ENCODE data around the gene USP48.

Gene USP48

DNA sequence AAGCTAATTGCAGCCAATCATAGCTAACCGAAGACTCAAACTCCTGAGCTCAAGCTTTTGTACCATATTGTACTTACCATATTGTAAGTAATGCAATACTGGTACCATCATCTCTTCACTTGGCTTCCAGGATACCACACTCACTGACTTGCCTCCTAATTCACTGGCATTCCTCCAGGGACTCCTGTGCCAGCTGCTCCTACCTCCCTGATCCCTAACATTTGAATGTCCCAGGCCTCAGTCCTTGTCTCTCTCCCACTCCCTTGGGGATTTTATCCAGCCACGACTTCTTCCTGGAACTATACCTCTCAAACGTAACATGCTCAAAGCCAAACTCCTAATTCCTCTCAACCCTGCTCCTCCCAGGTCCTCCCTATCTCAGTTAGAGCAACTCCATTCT, 33.8 kb downstream of the USP48 start:
- DNase-seq (ENCODE audit: low spot score): no peak

DNA sequence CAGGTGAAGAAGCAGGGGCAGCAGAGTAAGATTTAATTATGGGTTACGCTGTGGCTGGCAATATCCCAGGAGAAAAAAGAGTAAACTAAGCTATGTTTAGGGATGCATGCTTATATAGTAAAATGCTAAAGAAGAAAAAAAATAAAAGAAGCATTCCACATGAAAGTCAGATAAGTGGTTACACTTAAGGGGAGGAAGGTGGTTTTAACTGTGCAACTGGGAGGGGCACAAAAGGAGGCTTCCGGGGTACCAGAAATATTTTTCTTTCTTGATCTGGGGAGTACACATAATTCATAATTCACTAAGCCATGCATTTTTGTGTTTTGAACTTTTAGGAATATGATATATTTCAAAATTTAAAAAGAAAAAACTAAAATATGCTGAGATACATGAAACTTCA, 39.5 kb downstream of the USP48 start:
- no peak for DNase-seq (ENCODE audit: low spot score)

DNA sequence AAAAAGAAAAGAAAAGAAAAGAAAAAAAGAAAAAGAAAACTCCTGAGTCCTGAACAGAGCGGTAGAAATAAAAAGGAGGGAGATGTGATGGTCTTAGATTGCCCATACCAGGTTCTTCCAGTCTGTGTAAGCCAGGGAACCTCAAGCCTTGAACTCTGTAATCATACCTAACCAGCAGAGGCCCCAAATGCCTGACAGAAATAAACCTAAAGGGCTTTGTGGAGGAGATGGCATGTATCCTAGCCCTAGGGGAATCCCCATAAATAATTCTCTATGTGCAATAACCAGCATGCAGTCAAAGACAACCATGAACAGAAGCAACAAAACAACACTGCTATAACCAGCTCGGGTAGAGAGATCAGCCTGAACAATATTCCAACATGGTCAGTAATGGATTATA, 40.4 kb downstream of the USP48 start:
- no peak for DNase-seq (ENCODE audit: low spot score)

DNA sequence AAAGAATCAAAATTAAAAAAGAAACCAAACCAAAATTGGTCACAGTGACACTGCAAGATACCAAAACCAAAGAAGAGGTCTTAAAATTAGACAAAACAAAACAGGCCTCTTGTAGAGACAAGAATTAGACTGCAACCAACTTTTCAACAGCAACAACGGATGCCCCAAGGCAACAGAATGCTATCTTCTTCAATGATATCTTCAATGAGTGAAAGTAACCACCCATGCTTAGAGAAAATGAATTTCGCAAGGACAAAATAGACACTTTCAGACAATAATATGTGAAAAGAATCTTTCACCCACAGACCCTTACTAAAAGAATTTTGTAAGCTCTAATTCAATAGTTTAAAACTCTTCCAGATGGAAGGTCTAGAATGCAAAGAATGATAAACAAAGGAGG, 41.7 kb downstream of the USP48 start:
- no peak for DNase-seq (ENCODE audit: low spot score)

DNA sequence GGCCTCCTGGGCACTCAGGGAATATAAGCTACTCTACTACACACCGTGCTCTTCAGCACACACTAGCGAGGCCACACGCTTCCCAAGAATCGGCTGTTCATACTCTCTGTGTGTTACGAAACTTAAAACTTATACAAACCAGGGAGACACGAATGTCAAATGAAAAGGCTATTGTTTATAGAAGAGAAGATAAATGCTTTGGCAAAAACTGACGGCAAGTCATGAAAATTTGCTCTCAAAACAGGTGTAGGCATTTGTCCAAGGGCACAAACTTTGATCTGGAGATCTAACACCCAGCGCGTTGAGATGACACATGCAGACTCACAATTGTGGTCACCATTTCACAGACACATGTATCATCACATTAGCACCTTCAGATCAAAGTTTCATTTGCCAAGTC, 46.1 kb downstream of the USP48 start:
- DNase-seq (ENCODE audit: low spot score): no peak

DNA sequence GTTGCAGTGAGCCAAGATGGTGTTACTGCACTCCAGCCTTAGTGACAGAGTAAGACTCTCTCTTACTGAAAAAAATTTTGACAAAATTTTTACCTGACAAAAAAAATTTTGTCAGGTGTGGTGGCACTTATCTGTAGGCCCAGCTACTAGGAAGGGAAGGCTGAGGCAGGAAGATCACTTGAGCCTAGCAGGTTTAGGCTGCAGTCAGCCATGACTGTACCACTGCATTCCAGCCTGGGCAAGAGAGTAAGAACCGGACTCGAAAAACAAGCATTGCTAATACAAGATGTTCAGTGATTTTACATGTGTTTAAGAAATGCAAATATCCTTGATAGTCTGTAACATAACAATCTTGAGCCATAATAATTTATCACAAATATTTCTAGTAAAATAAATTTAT, 46.9 kb downstream of the USP48 start:
- DNase-seq (ENCODE audit: low spot score): no peak

DNA sequence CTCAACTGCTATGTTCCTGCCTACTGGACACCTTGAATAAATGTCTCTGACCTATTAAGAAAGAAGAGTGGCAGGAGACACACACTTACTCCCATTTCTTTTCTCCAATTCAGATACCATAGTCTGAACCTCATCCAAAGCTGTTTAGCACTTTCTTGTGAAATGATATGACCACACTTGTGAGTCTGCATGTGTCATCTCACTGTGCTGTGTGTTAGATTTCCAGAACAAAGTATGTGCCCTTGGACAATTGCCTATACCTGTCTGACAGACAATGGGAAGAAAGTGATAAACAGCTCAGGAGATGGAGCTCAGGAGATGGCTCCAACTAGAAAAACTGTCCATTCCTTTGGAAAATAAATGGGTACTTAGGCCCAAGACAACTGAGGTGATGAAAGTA, 48.4 kb downstream of the USP48 start:
- DNase-seq (ENCODE audit: low spot score): no peak

DNA sequence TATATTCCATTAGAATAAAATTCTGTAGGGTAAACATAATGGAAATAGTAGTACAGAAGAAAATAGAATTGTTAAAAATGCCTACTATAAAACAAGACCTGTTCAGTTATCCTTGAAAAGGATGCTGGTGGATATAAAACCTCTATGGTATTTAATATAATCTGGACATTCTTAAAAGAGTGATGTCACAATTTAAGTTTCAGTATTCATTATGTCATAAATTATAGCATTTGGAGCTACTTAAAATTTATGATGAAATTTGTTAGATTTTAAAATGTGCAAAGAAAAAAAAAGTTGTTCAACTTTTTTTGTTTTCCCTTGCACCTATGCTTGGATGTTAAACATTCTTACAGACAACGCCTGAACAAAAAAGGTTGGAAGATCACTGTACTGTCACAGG, 50.3 kb downstream of the USP48 start:
- DNase-seq (ENCODE audit: low spot score): no peak

DNA sequence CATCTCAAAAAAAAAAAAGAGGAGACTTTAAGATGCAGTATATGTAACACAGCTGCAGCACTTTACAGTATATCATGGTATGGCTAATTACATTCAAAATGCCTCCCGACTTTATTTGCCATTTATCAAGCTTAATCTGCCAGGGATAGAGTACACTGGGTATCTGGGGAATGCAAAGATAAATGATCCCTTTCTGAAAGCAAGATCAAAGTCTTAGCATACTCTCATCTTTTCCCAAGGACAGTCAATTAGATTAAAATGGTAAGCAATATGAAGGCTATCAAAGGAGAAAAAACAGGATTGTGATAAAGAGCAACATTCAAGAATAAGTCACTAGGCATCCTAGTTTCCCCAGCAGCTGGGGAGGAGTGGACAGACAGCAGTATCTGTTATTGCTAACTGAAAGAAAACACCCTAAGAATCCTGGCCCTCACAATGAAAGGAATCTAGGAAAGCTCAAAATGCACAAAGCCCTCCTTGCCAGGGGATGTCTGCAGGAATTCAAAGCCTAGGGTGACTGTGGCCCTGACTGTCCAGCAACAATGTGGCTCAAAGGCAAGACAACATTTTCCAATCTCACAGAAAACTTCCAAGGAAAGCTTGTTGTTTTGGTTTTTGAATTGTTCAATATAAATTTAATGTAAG, 57.1 kb downstream of the USP48 start:
- peak; percentile 8 for DNase-seq (ENCODE audit: low spot score)

DNA sequence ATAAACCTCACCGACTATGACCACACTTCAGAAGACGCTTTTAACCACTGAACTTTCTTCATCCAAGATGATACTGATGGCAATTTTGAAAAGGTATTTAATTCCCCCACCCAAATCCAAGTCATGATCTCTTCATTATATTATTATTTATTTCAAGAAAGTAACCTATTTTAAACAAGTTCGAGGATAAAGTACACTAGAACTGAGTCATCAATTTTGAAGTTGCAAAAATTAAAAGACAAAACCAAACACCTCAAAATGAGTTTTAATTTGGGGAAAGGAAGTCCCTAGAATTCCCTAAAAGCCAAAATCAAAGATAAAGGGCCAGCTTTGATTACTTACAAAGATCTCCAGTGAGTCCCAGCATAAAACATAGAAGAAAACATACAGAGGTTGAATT, 58.4 kb downstream of the USP48 start:
- DNase-seq (ENCODE audit: low spot score): no peak

DNA sequence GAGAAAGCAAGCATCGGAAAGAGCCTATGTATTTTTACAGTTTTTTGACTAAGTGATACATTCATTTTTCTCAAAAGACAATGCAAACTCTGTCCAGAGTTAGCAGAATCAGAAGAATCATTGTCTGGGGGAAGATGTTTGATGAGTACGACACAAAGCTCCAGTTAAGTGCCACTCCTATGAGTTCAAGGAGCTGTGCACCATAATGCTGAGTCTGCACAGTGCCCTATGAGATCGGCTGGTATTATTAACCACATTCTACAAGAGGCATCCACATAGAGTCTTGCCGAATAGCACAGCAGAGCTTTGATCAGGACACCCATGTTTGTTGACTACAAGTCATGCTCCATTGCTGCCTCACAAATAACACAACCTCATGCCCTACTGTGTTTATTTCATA, 58.9 kb downstream of the USP48 start:
- no peak for DNase-seq (ENCODE audit: low spot score)

DNA sequence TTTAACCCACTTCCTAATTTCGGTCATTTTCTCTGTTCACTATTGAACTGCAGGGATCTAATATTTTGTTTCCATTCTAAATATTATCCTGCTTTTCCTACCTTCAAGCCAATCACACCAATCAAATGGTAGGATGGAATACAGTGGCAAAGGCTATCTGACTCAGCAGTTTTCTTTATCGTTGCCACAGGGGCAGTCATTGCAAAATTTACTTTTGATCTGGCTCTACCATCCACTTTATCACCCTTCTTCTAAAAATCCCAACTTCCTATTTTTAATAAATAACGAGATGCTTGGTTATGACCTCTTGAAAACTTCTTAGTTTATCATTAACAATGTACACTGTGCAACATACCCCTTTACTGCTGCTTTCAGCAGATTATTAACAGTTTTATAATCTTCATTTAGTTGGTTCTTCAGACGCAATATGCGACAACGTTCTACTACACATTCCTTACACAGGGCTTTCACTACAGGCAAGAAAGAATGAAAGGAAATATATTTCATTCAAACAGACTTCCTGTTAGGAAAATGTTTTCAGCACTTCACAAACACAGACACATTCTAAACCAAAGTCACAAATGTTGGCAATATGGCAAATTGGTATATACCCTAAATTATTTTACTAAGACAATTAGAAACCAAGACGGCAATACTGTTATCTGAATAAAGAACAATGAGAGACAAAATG, 61.5 kb downstream of the USP48 start:
- DNase-seq (ENCODE audit: low spot score): no peak

DNA sequence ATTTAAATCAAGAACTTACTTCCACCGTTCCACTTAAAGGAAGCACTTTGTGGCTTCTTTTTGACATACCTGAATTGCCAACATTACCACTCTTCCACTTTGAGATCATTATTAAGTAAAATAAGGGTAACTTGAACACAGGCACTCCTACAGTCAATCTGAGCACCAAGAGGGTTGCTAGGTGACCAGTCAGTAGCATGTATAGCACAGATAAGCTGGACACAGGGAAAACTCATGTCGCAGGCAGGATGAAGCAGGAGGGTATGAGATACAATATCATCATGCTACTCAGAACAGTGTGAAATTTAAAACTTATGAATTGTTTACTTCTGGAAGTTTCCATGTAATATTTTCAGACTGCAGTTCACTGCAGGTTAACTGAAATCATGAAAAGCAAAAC, 66.8 kb downstream of the USP48 start:
- no peak for DNase-seq (ENCODE audit: low spot score)

DNA sequence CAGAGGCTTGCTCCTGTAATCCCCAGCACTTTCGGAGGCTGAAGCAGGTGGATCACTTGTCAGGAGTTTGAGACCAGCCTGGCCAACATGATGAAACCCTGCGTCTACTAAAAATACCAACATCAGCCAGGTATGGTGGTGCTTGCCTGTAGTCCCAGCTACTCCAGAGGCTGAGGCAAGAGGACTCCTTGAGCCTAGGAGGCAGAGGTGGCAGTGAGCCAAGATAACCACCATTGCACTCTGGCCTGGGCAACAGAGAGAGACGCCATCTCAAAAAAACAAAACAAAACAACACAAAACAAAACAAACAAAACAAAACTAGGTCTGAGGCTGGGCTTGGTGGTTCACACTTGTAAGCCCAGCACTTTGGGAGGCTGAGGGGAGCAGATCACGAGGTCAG, 75.1 kb downstream of the USP48 start:
- DNase-seq (ENCODE audit: low spot score): no peak

DNA sequence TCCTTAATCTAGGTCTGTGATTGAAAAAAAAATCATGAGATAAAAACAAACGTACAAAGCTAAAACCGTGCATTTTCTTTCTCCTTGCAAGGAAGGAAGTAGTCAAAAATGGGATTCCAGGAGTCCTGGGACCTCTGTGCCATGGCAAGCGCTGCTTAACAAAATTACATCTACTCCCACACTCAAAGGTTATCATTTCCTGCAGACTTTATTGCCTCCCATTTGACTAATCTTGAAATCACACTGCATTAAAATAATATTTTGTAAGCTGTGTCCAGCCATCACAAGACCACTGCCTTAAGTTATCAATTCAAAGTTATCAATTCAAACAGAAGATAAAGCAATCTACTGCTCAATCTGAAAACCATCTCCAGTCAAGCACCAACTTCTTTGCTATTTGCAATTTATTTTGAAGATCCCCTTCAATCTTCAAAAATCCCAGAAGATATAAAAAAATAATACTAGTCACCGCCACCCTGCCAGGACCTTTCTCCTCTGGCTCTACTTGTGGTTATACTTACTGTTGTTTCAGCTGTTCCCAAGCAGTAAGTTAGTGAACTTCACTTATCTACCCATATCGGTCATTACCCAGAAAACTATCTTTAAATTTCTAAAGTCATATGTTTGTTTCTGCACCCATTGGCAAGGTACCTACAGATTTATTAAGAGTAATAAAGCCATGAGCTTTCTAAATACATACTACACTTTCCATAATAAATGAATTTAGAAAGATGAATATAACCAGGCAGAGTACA, 75.7 kb downstream of the USP48 start:
- DNase-seq (ENCODE audit: low spot score): no peak

DNA sequence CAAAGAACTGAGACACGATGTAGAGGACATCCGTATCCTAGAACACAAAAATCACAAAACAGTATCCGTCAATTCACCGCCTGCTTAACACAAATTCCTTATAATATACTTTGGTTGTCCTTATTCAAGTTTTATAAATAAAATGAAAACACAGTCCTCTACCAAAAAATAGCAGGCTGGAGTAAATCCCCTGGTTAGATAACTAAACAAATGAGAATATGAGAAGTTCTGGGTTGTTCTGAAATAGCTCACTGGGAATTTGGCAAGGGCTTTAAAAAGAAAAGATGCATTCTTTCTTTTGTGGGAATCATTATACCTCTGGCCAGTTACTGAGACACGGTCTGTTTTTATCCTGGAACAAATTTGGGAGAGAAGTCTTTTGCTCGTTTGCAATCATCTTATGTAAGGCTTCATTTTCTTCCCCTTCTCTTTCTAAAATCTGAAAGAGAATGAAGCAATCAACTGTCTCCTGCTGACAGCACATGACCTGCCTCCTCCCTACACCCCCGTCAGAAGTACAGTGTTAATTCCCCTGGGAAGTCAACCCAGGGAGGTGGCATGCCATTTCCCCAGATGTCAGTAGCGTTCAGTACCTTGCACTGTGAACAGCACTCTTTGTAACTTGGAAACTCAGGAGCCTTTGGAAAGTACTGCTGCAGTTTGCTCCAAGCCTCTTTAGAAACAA, 76.7 kb downstream of the USP48 start:
- peak; percentile 62 for DNase-seq (ENCODE audit: low spot score)

DNA sequence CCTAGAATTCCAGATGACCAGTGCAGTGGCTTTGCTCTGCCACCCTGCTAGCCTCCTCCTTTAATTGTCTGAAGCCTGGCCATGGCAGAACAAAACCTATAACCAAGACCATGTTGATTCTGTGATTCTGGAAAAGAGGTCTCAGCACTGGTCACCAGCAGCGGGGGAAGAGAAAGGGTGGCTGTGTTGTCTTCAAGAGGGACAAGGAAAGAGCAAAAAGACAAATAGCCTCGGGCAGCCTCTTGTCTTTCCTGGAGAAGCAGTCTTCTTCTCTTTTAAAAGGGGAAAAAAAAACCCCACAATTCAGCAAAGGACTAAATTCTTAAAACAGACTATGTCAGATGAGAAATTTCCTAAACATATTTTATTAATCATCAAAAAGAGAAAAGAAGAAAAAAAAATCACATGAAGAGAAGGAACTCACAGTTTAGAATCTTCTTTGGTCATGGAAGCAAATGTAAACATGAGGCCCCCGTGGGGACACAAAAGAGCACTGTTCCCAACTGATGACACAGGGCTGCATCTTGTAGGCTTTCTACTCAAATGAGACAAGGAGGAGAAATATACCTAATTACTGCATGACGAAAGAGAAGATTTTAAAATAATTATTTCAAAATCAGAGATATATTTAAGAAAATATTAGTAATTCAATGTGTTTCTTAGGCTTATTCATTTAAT, 77.5 kb downstream of the USP48 start:
- DNase-seq (ENCODE audit: low spot score): no peak

DNA sequence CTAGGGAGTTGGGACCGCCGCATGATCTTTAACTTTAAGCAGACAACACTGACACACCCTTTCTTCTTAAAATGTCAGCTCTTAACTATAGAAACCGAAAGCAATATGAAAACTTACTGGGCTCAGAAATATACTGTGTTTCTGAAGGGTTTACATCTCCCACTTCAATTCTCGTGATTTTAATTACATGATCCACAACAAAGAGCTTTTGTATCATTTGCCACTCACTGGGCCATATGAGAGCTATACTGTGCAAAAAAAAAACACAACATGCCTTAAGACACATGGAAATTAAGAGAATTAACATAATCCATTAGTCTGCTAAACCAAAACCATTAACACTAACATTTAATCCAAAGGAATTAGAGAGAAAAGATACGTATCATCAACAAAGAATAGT, 78.8 kb downstream of the USP48 start:
- no peak for DNase-seq (ENCODE audit: low spot score)

DNA sequence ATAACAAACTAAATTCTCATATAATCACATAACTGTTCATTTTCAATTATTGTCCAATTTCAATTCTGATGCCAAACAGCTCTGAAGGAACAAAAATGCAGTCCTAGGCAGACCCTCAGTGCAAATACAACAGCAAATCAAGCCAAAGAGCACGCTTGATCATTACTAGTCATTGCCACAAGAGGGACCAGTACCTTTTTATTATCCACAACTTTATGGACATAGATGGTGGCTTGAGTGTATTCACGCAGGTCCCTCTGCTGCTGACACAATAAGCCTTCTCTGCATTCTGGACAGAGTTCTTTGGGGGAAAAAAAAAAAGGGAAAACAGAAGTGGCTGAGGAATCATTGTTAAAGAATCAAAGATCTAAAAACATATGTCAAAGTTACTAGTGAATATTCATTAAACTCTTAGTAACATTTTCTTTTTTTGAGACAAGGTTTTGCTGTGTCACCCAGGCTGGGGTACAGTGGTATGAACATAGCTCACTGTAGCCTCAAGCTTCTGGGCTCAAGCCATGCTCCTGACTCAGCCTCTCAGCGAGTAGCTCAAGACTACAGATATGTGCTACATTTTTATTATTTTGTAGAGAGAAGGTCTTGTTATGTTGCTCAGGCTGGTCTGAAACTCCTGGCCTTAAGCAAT, 79.5 kb downstream of the USP48 start:
- peak; percentile 23 for DNase-seq (ENCODE audit: low spot score)

DNA sequence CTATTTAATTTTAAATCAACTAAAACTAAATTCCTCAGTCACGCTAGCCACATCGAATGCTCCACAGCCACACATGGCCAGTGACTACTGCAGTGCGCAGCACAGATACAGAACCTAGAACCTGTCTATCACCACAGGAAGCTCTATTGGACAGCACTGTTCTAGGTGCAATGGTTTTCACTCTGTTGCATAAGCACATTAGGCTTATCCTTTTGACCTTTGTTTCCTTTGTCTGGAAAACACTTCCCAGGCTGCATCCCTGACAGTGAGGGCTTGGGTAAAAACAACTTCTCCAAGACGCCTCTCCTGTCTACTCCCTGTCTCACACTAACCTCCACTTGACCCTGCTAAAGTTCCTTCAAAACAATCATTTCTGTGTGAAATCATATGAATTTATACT, 80.2 kb downstream of the USP48 start:
- no peak for DNase-seq (ENCODE audit: low spot score)

DNA sequence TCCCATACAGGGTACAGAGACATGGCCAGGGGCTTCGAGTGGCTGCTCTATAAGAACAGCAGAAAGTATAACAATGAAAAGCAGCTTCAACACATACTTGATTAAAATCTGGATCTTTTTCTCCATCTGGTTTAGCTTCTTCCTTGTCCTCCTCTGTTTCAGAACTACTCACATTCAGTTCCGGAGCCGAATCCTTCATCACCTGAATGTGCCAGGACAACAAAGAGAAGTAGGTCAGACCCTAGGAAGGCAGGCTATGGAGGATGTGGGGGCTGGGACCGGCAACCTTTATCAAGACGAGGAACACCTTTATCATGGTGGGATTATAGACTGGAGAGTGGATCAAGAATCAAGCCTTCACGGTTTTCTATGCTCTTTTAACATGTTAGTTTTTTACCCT, 81.5 kb downstream of the USP48 start:
- DNase-seq (ENCODE audit: low spot score): no peak

DNA sequence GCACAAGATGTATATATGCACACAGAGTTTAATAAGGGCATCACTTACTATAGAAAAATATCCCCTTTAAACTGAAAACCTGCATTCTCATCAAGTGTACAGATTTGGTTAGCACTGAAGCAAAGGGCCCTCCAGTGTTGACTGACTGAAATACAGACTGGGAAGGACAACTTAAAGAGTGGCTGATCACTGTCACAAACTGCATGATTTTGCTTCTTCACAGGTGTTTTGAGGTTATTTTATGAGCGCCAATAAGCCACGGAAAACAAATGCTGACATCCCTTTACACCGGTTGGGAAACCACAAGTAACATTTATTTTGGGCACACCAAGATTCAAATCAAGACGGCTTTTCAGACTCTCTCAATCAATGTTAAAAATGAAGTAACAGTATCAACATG, 82.9 kb downstream of the USP48 start:
- DNase-seq (ENCODE audit: low spot score): no peak

Data from iPS-NIHi11 (cell line).